Measurements from ENCODE around the gene ADAMTS9. TPM values are rescaled to one million over a fixed set of nuclear protein-coding genes. Genes with fewer than 3 reads are reported as not detected.

Gene ADAMTS9
- total and polyA plus RNA-seq, 2 of the 13 experiments (the other 11 are each of a cell fraction or from before 2014, with no cell fraction given): 0.02 to 0.09 TPM

- H3K79me2 ChIP-seq (ENCODE audit: insufficient read depth, low read length): no peaks in the 10 kb centered on the region
- ATAC-seq (no peak), FAIRE-seq (no peak), DNase-seq (ENCODE audit: low spot score) (no peak)
- H3K4me1 ChIP-seq (ENCODE audit: insufficient read depth, low read length): peaks cover 10% of the 10 kb centered on the region; the same call in 1 of the 2 replicates
- ChIA-PET POLR2A (no interaction called here), CTCF (ENCODE audit: low intra/inter-chr PET ratio, low total read pairs) (no interaction called here)
- H4K20me1 ChIP-seq (ENCODE audit: insufficient read depth, low read length): no peaks in the 10 kb centered on the region
- intact Hi-C loops (cut with micrococcal nuclease; ENCODE audit: unreplicated experiment) (no loop called here), in situ Hi-C loops (cut with HindIII; ENCODE audit: extremely low pct_ligation_motif_present, low pct_unique_long_range_greater_than_20kb) (no loop called here)
- no peak overlapping the region for H3K27ac ChIP-seq (ENCODE audit: extremely low read length, insufficient read depth, low read length)
- H3K36me3 ChIP-seq (replicated peaks in 1 of 2; ENCODE audit: control insufficient read depth in 1 of 2, insufficient read depth in 2 of 2, low read length in 2 of 2): no peaks in the 10 kb centered on the region
- no peak overlapping the region for H3K9ac ChIP-seq (ENCODE audit: insufficient read depth, low read depth, low read length)
- no peak overlapping the region for H3K4me3 ChIP-seq (replicated peaks in 1 of 3; ENCODE audit: insufficient read depth in 1 of 3, low read depth in 2 of 3, low read length in 3 of 3)
- 79% methylated on average over 14 of the region's 15 CpGs for WGBS (ENCODE audit: low lambda C conversion rate)
- H3K27me3 ChIP-seq (ENCODE audit: control insufficient read depth in 1 of 2, insufficient read depth in 2 of 2, low read length in 2 of 2): no peaks in the 10 kb centered on the region; a peak in 1 of 5 replicates
- TF ChIP-seq FOSL1 (CRISPR knock-in tag; IDR thresholded peaks at IDR 0.05; ENCODE audit: borderline replicate concordance) (no peak), CEBPZ (IDR thresholded peaks at IDR 0.05; ENCODE audit: low read length) (no peak), TFDP1 (CRISPR knock-in tag; IDR thresholded peaks at IDR 0.05; ENCODE audit: borderline replicate concordance) (no peak), ZBTB37 (CRISPR knock-in tag; IDR thresholded peaks at IDR 0.05) (no peak), TFE3 (CRISPR knock-in tag; IDR thresholded peaks at IDR 0.05) (no peak), ZNF24 (IDR thresholded peaks at IDR 0.05) (no peak), HNF4A (CRISPR knock-in tag; IDR thresholded peaks at IDR 0.05) (no peak), JARID2 (CRISPR knock-in tag; IDR thresholded peaks at IDR 0.05; ENCODE audit: insufficient replicate concordance) (no peak), KLF16 (CRISPR knock-in tag; IDR thresholded peaks at IDR 0.05) (no peak)
- H3K4me2 ChIP-seq (ENCODE audit: low read depth, low read length): no peak overlapping the region
- H2AFZ ChIP-seq (ENCODE audit: low read length): no peak overlapping the region
- BruUV-seq (replicated peaks): no TSS peak
- H3K9me3 ChIP-seq (ENCODE audit: low read length): no peaks in the 10 kb centered on the region
Observed at GRCh38 chr3:64550745-64551144, 137.1 kb downstream of the ADAMTS9 start.
